Measurements from ENCODE around the gene MAGOH.
"Not testable (repeated sequence)": the region's sequence is repeated elsewhere in the genome, so short reads cannot be mapped to it uniquely, and the experiment has no call there.

MAGOH gene

DNA sequence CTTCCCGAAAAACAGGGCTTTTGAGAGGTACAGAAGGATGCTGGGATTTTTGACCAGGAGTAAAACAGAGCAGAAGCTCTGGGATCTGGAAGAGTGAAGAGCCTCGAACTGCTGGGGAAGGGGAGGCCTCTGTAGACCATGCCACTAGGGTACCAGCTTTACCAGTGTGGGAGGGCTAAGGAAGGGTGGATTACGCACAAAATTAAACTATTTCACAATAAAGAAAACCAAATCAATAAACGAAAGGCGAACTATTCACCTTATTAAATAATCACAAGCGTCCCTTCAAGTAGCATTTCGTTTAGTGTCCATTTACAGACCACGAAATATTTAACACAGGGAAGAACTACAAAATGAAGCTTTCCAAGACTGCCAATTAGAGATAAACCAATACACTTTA is 18.6 kb downstream of the MAGOH start:
- no peak for FAIRE-seq

DNA sequence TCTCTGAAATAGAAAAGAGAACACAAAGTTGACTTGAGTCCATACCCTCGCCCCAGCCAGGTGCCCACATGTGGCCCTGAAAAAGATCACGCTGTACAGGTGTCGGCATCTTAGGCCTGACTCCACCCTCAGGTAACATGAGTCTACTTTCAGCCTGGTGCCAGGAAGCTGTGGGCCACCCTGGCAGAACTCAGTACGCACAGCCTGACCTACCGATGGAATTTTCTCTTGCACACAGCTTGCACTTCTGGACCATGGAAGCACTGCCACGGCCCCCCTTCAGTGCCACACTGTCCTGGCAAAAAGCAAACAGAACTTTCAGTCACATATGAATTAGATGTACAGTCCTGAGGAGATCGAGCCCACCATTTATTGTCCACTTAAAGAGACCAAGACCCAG is 20.1 kb downstream of the MAGOH start:
- no peak for FAIRE-seq

DNA sequence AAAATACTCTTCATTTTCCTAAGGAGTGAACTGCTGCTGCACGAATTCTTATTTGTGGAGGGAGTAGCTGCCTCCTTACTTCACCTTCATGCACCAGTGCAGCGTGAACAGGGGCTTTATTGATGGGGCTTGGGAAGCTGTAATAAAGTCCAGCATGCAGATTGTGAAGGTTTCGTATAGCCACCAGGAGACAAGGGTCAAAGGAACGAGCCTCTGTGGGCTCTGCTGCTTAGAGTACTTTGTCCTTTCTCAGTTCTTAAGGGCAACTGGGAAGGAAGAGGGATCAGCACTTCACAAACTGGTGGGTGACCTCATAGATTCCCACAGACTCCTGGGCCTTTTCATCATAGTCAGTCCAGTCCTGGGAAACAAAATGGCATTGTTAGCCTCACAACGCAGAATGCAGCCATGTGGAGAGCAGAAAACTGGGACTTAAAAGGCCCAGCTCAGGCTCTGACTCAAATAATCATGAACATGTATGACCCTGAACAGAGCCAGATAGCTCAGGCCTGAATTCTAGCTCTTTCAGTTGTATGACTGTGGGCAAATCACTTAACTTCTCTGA is 23.9 kb downstream of the MAGOH start:
- FAIRE-seq, result no peak

DNA sequence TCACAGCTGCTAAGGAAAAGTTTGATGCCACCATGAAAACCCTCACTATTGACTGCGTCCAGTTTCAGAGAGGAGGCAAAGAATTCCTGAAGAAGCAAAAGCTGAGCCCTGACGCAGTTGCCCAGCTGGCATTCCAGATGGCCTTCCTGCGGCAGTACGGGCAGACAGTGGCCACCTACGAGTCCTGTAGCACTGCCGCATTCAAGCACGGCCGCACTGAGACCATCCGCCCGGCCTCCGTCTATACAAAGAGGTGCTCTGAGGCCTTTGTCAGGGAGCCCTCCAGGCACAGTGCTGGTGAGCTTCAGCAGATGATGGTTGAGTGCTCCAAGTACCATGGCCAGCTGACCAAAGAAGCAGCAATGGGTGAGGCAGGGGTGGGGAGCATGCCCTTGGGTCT is 27.4 kb downstream of the MAGOH start:
- no peak for FAIRE-seq

DNA sequence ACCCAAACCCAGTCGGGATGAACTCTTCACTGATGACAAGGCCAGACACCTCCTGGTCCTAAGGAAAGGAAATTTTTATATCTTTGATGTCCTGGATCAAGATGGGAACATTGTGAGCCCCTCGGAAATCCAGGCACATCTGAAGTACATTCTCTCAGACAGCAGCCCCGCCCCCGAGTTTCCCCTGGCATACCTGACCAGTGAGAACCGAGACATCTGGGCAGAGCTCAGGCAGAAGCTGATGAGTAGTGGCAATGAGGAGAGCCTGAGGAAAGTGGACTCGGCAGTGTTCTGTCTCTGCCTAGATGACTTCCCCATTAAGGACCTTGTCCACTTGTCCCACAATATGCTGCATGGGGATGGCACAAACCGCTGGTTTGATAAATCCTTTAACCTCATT is 28.0 kb downstream of the MAGOH start:
- FAIRE-seq, result no peak

DNA sequence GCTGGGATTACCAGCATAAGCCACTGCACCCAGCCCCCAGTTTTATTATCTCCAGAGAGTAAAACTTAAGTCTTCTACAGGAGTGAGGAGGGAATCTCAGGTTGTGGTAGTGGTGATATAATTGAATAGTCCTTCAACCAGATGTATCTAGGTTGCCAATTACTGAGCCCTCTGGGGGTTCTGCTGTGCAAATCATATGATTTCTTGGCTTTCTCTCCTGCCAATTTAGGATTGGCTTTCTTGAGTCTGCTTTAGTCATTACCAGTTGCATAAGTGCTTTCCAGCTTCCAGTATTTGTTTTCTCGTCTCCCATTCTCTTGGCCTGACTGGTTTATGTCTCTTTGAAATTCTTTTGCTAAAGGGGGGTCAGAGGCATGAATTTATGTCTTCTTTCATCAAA is 30.6 kb downstream of the MAGOH start:
- FAIRE-seq, result no peak

DNA sequence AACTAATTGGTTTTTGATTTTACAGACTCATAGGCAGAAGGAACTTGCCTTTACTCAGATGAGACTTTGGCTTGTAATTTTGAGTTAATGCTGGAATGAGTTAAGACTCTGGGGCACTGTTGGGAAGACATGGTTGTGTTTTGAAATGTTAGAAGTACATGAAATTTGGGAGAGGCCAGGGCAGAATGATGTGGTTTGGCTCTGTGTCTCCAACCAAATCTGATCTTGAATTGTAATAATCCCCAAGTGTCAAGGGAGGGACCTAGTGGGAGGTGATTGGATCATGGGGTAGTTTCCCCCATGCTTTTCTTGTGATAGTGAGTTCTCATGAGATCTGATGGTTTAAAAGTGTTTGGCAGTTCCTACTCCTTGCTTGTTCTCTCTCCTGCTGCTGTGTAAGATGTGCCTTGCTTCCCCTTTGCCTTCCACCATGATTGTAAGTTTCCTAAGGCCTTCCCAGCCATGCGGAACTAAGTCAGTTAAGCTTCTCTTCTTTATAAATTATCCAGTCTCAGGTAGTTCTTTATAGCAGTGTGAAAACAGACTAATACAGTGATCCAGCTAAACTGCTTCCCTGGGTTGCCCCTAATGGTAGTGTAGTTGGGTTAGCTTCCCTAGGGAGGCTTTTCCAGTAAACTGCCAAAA is 31.5 kb downstream of the MAGOH start:
- no peak for FAIRE-seq

DNA sequence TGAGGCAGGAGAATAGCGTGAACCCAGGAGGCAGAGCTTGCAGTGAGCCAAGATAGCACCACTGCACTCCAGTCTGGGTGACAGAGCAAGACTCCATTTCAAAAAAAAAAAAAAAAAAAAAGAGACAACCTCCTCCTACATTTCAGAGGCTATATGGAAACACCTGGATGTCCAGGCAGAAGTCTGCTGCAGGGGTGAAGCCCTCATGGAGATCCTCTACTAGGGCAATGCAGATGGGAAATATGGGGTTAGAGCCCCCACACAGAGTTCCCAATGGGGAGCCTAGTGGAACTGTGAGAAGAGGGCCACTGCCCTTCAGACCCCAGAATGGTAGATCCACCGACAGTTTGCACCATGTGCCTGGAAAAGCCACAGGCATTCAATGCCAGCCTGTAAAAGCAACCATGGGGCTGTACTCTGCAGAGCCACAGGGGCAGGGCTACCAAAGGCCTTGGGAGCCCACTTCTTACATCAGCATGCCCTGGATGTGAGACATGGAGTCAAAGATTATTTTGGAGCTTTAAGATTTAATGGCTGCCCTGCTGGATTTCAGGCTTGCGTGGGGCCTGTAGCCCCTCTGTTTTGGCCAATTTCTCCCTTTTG is 32.1 kb downstream of the MAGOH start:
- not testable (repeated sequence) for FAIRE-seq

DNA sequence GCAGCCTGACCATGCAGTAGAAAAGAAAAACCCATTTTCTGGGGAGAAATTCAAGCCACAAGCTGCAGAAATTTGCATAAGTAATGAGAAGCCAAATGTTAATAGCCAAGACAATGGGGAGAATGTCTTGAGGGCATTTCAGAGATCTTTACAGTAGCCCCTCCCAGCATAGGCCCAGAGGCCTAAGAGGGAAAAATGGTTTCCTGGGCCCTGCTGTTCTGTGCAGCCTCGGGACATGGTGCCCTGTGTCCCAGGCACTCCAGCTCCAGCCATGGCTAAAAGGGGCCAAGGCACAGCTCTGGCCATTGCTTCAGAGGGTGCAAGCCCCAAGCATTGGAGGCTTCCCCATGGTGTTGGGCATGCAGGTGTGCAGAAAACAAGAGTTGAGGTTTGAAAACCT is 32.8 kb downstream of the MAGOH start:
- not testable (repeated sequence) for FAIRE-seq

DNA sequence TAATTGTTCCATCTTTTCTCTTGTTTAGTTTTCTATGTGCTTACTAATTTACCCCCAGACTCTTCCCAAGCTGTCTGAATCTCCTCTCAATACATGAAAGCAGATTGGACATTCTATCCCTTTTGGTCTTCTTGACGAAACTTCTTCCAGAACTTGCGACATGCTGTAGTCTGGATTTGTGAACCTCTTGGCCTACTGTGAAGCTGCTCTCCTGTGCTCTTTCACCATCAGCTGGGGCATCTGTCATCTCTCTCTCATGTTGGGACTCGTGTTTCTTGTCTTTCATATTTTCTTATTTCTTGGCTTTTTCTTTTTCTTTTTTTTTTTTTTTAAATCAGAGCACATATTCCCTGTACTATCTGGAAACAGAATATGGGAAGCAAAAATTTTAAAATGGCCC is 34.9 kb downstream of the MAGOH start:
- no peak for FAIRE-seq

DNA sequence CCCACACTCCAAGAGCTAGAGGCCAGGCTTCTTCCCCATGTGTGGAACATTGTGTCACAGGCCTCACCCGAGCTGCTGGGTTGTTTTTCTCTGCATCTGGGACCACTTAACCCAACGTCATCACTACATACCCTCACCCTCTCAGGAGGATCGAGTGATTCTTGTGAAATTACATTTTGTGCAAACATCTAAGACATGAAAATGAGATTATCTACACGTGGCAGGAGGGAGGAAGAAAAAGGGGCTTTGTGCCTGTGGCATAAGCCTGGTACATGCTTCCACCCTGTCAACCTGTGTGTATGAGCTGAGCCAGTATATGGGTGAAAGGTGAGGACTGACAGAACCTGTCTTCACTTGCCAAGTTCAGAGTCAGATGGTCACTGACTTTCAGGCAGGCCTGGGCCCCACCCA is 40.1 kb downstream of the MAGOH start:
- FAIRE-seq, result no peak

DNA sequence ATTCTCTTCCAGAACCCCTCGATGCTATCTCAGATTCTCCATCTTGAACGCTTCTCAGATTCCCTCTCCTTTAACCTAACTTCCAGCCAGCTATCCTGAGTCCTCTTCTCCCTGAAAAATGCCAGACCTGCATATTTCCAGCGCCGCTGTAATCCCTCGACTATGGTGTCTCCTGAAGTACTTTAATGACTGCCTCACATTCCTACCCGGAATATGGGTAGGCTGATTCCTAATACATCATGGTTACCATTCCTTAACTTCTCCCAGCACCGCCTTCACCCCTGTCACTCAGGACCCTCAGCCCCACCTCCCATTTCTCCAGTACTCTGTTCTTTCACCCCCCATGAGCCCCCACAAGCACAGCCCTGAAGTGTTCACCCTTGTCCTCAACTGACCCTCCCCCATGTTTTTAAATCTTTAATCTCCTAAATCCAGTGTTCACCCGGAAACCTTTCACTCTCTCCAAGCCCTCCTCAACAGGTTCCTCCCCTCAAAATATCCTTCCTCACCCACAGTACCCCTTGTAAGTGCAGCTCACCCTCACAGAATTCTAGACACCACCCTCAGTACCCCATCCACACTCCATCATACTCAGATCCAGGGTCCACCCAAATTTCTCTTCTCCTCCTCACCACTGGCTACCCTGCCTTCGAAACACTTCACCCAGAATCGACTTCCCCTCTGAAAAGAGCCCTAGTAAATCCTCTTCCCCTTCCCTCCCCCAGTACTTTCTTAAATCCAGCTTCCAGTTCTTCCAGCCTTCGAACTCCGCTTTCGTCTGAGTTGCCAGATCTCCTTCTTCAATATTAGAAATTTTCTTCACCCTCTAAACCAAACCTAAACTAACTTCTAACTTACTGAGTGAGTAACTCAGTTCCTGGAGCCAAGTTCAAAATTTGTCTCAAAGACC is 40.8 kb downstream of the MAGOH start:
- no peak for FAIRE-seq

DNA sequence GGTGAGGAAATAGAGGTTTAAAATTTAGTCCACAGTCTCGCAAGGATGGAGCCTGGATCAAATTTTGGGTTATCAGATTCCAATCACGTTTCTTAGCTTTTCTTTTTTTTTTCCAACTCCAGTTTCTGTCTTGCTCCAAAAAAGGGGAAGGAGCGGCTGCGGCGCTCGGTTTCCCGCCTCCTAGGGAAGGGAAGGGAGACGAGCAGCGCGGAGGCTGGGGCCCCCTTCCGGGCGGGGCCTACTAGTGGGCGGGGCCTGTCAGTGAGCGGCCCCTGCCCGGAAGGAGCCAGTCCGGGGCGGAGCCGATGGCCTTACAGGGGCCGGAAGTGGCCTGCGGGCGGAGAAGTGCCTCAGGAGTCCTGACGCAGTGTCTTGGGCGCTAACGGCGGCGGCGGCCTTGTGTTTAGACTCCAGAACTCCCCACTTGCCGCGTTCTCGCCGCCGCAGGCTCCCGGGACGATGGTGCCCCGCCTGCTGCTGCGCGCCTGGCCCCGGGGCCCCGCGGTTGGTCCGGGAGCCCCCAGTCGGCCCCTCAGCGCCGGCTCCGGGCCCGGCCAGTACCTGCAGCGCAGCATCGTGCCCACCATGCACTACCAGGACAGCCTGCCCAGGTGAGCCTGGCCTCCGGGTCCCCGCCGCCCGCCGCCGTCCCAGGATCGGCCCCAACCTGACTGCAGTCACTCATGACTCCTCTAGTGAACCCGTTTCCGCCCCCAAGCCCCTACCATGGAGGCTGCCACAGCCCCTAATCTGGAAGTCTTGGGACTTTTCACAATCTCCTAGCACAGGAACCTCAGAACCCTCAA is 41.6 kb downstream of the MAGOH start, which contains the start of gene CPT2:
TSS of gene CPT2 (plus strand) at position 340 of the 806 bp plus-strand sequence. CDS start at position 460, 120 bp downstream.
- FAIRE-seq, result no peak

DNA sequence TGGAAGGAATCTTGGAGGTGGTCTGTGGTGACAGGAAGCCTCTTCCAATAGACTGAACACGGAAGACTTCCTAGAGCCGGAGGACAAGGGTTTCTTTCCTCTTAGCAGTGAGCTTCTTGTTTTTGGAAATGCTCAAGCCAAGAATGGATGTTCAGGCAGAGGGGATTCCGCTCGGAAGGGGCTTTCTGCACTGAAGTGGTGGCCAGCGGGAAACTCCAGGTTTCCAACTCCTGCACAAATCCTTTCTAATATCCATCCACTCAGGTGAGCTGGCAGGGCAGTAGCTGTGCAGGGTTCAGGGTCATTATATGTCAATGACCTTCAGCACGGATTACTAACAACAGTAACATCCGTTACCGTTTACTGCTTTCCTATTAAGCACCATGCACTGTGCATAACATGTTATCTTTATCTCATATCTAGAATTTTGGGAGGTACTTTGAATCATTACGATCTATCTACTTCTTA is 42.3 kb downstream of the MAGOH start:
- FAIRE-seq, result no peak

DNA sequence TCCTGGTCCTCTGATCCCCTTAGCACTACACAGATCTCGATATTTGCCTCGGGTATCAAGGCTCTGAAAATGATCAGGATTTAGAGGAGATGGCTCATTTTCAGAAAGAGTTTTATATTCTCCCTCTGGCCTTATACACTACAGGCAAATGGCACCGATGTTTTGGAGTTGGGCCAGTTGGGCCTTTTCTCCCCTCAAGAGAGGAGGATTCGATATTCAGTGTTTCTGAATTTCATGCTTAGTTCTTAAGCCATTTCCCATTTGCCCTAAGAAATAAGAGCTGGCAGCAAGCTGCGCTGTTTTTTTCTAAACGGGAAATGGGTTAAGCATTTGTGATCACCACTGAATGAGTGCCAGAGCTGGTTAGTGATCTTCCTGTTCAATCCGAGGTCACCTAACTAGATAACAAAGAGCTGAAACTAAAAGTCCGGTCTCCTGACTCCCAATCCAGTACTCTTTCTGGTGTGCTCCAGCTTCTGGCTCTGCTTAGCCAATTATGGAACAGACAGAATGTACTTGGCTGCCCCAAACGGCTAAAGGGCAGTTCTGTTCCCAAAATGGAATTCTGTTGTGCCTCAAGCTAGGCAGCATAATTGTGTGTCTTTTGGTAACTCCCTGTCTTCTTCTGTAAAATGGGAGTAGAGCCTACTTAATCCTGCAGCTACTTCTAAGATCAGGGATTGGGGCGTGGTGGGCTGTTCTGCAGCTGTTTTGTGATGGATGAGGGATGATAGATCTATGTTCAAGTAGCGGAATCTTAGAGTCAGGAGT is 42.9 kb downstream of the MAGOH start:
- no peak for FAIRE-seq

DNA sequence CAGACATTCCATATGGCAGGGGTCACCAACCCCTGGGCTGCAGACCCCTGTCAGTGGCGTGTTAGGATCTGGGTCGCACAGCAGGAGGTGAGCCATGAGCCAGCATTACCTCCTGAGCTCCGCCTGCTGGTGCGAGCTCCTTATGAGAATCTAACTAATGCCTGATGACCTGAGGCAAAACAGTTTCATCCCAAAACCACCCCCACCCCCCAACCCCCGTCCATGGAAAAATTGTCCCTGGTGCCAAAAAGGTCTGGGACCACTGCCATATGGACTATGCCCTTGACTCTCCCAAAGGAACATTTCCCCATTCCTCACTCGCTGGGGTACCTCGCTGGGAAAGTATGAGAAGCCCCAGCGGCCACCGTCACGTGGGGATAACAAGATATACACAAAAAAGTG is 48.1 kb downstream of the MAGOH start:
- no peak for FAIRE-seq

DNA sequence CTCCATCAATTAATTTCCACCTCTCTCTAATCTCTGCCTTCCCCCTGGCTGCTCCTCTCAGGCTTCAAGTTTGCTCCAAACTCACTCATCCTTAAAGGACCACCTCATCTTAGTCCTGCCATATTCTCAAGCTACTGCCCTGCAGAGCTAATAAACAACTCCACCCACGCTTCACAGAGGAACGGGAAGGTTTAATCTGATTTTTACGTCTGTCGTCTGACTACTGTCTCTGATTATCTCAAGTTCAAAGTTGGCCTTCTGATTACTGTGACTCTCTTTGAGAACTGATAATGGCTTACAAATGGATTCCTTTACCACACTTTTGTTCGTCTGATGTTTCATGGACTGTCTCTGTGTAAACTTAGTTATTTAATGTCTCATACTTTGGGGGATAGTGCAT is 49.3 kb downstream of the MAGOH start:
- FAIRE-seq, result no peak

DNA sequence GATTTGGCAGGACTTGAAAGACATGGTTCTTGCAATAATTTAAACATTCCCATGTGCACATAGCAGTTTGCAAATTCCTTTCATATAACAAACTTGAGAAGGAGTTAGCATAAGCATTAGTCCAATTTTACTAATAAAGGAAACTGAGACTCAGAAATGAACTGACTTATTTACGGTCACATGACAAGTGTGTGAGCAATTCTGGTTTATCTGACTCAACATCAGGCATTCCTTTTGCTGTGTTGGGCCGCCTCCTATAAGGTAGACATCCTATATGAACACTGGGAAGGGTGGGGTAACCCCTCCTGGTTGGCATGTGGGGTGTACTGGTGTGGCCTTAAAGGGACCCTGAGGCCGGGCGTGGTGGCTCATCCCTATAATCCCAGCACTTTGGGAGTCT is 50.2 kb downstream of the MAGOH start:
- FAIRE-seq, result no peak

DNA sequence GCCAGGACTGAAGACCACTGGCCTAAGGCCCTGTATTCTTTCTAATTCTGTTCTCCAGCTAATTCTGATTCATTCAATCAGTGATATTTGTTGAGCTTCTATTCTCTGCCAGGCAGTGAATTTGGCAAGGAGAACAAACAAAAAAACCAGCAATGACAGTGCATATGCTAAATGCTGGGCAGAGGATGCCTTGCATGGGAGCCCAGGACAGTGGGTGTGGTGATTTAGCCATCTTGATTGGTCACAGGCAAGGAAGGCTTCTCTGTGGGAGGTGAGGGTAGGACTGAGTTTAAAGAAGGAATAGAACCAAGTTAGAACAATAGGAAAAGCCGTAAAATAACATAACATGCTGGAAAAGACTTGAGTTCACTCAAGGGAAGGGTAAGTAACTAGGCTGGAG is 50.9 kb downstream of the MAGOH start:
- no peak for FAIRE-seq

DNA sequence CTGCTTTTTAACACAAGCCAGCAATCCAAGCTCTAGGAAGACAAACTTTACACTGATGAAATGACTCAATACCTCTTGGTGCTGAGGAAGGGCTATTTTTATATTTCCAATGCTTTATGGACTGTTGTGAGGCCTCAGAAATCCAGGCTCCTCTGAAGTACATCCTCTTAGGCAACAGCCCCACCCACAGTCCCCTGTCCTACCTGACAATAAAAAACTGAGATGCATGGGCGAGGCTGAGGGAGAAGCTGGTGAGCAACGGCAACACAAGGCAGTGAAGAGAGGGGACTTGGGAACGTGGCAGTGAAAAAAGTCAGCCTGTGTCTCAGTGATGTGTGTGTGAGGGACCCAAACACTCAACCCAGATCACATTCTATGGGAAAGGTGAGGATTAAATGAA is 51.8 kb downstream of the MAGOH start:
- no peak for FAIRE-seq

DNA sequence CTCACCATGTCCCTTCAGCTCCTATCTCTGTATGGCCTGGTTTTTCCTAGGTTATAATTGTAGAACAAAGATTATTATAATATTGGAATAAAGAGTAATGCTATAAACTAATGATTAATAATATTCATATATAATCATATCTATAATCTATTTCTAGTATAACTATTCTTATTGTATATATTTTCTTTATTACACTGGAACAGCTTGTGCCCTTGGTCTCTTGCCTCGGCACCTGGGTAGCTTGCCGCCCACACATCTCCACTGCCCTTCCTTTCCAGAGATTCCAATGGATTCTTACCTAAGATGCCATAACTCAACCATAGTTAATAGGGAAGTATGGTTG is 52.4 kb downstream of the MAGOH start:
- FAIRE-seq, result not testable (repeated sequence)

All from islet of Langerhans (tissue), 1 donor.